Measurements from ENCODE around the gene EFHC2.

The EFHC2 gene

GRCh38 chrX:44147130-44147529 lies 196.3 kb downstream of the EFHC2 start:
- H2BK5ac ChIP-seq (ENCODE audit: low read length) = no peak overlapping the region
- H2AFZ ChIP-seq (ENCODE audit: low read length) = no peak overlapping the region
- H2BK120ac ChIP-seq (ENCODE audit: low read depth, low read length) = no peak overlapping the region
- H3K23ac ChIP-seq (ENCODE audit: low read depth, low read length, poor library complexity) = no peak overlapping the region
- H2BK15ac ChIP-seq (ENCODE audit: low read length) = no peak overlapping the region
- H3K36me3 ChIP-seq (replicated peaks in 1 of 2; ENCODE audit: control insufficient read depth in 2 of 2, insufficient read depth in 2 of 2, low read length in 2 of 2) = no peaks in the 10 kb centered on the region
- no peak overlapping the region for H3K27ac ChIP-seq (replicated peaks; ENCODE audit: low read length)
- H3K79me1 ChIP-seq (ENCODE audit: low read depth, low read length) = no peaks in the 10 kb centered on the region
- no peak for DNase-seq (ENCODE audit: low spot score)
- H3K9ac ChIP-seq (ENCODE audit: low read depth, low read length, poor library complexity) = no peak overlapping the region
- no peaks in the 10 kb centered on the region for H3K27me3 ChIP-seq (ENCODE audit: control insufficient read depth in 3 of 3, insufficient read depth in 3 of 3, low read depth in 1 of 3, low read length in 3 of 3)
- H3K4me1 ChIP-seq (ENCODE audit: control insufficient read depth in 2 of 2, insufficient read depth in 1 of 2, low read depth in 1 of 2, low read length in 2 of 2) = peaks cover 0 to 2% of the 10 kb centered on the region in 2 donors
- H2BK12ac ChIP-seq (ENCODE audit: low read length) = no peak overlapping the region
- H3K18ac ChIP-seq (ENCODE audit: low read length) = no peak overlapping the region
- H3K14ac ChIP-seq (ENCODE audit: low read length) = no peak overlapping the region
- no peak overlapping the region for H2AK5ac ChIP-seq (ENCODE audit: low read depth, low read length)
- H4K8ac ChIP-seq (ENCODE audit: low read depth, low read length) = no peak overlapping the region
- H4K91ac ChIP-seq (ENCODE audit: low read depth, low read length, poor library complexity) = no peak overlapping the region
- WGBS, 2 donors (ENCODE audit: extremely low coverage in 2 of 2, insufficient read length in 2 of 2, insufficient replicate concordance in 1 of 2) = no CpG with 5 or more reads among the region's 3 CpGs
- no peaks in the 10 kb centered on the region for H3K9me3 ChIP-seq (replicated peaks in 1 of 2; ENCODE audit: control insufficient read depth in 2 of 2, insufficient read depth in 1 of 2, low read depth in 1 of 2, low read length in 2 of 2)
- H3K4me2 ChIP-seq (ENCODE audit: insufficient read depth, low read length, poor library complexity, severe bottlenecking) = no peak overlapping the region
- no peak overlapping the region for H3K4me3 ChIP-seq (ENCODE audit: low read length in 2 of 2)
- H3K4ac ChIP-seq (ENCODE audit: low read length) = no peak overlapping the region

DNA sequence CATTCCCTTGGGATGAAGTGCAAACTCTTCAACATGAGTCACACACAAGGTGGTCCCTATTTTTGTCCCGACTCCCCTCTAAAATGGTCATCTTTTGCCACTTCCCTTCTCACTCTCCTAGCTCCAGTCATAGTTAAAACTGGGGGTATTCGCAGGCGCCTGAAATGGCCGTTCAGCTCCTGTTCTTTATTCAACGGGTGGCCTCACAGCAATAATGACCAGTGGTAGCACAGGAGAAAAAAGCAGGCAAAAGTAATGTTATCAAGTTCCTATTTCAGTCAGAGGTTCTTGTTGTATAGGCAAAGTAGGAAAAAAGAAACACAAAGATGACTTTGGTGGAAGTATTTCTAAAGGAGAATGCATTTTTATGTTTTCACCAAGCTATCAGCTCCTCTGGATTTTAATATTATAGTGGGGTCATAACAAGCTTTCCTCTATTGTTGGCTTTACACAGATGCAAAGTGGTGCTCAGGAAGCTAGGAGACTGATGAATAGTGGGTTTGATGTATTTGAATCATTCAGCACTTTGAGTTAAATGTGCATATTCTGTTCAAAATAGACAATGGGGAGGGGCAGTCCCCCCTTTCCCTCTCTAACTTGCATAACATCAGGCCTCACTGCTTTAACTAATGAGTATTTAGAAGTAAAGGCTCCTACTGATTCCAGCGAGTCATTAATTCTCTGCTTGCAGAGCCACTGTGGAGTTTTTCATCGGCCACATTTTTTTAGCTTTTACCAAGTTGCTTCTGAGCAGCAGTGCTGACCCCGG lies 199.1 kb downstream of the EFHC2 start:
- Histone ChIP-seq H4K8ac (ENCODE audit: low read depth, low read length) (no peak overlapping the region), H2BK120ac (ENCODE audit: low read depth, low read length) (no peak overlapping the region), H2AFZ (ENCODE audit: low read length) (peak overlapping the region; percentile 83), H2BK5ac (ENCODE audit: low read length) (no peak overlapping the region), H4K91ac (ENCODE audit: low read depth, low read length, poor library complexity) (no peak overlapping the region), H3K36me3 (replicated peaks in 1 of 2; ENCODE audit: control insufficient read depth in 2 of 2, insufficient read depth in 2 of 2, low read length in 2 of 2) (no peaks in the 10 kb centered on the region), H3K4me3 (ENCODE audit: low read length in 2 of 2) (no peak overlapping the region), H3K27me3 (ENCODE audit: control insufficient read depth in 3 of 3, insufficient read depth in 3 of 3, low read depth in 1 of 3, low read length in 3 of 3) (no peaks in the 10 kb centered on the region), H3K27ac (replicated peaks; ENCODE audit: low read length) (peak overlapping the region; percentile 77), H3K79me1 (ENCODE audit: low read depth, low read length) (no peaks in the 10 kb centered on the region), H3K18ac (ENCODE audit: low read length) (no peak overlapping the region), H3K4me2 (ENCODE audit: insufficient read depth, low read length, poor library complexity, severe bottlenecking) (no peak overlapping the region), H3K9ac (ENCODE audit: low read depth, low read length, poor library complexity) (no peak overlapping the region), H3K14ac (ENCODE audit: low read length) (no peak overlapping the region), H2AK5ac (ENCODE audit: low read depth, low read length) (no peak overlapping the region), H3K9me3 (replicated peaks in 1 of 2; ENCODE audit: control insufficient read depth in 2 of 2, insufficient read depth in 1 of 2, low read depth in 1 of 2, low read length in 2 of 2) (no peaks in the 10 kb centered on the region), H3K23ac (ENCODE audit: low read depth, low read length, poor library complexity) (no peak overlapping the region), H3K4me1 (ENCODE audit: control insufficient read depth in 2 of 2, insufficient read depth in 1 of 2, low read depth in 1 of 2, low read length in 2 of 2) (peaks cover 0 to 2% of the 10 kb centered on the region in 2 donors), H3K4ac (ENCODE audit: low read length) (no peak overlapping the region), H2BK15ac (ENCODE audit: low read length) (no peak overlapping the region), H2BK12ac (ENCODE audit: low read length) (no peak overlapping the region)
- WGBS, 2 donors (ENCODE audit: extremely low coverage in 2 of 2, insufficient read length in 2 of 2, insufficient replicate concordance in 1 of 2) = no CpG with 5 or more reads among the region's 8 CpGs
- peak; percentile 2 for DNase-seq (ENCODE audit: low spot score)

- Histone ChIP-seq H2BK12ac (ENCODE audit: low read length) (no peak overlapping the region), H4K91ac (ENCODE audit: low read depth, low read length, poor library complexity) (no peak overlapping the region), H2AFZ (ENCODE audit: low read length) (no peak overlapping the region), H3K4ac (ENCODE audit: low read length) (no peak overlapping the region), H3K23ac (ENCODE audit: low read depth, low read length, poor library complexity) (no peak overlapping the region), H2AK5ac (ENCODE audit: low read depth, low read length) (no peak overlapping the region), H3K4me2 (ENCODE audit: insufficient read depth, low read length, poor library complexity, severe bottlenecking) (no peak overlapping the region), H2BK15ac (ENCODE audit: low read length) (no peak overlapping the region), H3K79me1 (ENCODE audit: low read depth, low read length) (no peaks in the 10 kb centered on the region), H3K4me3 (ENCODE audit: low read length in 2 of 2) (no peak overlapping the region), H2BK120ac (ENCODE audit: low read depth, low read length) (no peak overlapping the region), H3K27me3 (ENCODE audit: control insufficient read depth in 3 of 3, insufficient read depth in 3 of 3, low read depth in 1 of 3, low read length in 3 of 3) (no peaks in the 10 kb centered on the region), H3K14ac (ENCODE audit: low read length) (no peak overlapping the region), H4K8ac (ENCODE audit: low read depth, low read length) (no peak overlapping the region), H3K9ac (ENCODE audit: low read depth, low read length, poor library complexity) (no peak overlapping the region), H3K18ac (ENCODE audit: low read length) (no peak overlapping the region), H2BK5ac (ENCODE audit: low read length) (no peak overlapping the region), H3K36me3 (replicated peaks in 1 of 2; ENCODE audit: control insufficient read depth in 2 of 2, insufficient read depth in 2 of 2, low read length in 2 of 2) (no peaks in the 10 kb centered on the region), H3K4me1 (ENCODE audit: control insufficient read depth in 2 of 2, insufficient read depth in 1 of 2, low read depth in 1 of 2, low read length in 2 of 2) (peaks cover 0 to 2% of the 10 kb centered on the region in 2 donors), H3K9me3 (replicated peaks in 1 of 2; ENCODE audit: control insufficient read depth in 2 of 2, insufficient read depth in 1 of 2, low read depth in 1 of 2, low read length in 2 of 2) (no peaks in the 10 kb centered on the region), H3K27ac (replicated peaks; ENCODE audit: low read length) (no peak overlapping the region)
- no peak for DNase-seq (ENCODE audit: low spot score)
- WGBS, 2 donors (ENCODE audit: extremely low coverage in 2 of 2, insufficient read length in 2 of 2, insufficient replicate concordance in 1 of 2) = no CpG with 5 or more reads among the region's 3 CpGs
Observed at GRCh38 chrX:44143061-44143602, 200.3 kb downstream of the EFHC2 start.

GRCh38 chrX:44130189-44130588 lies 213.3 kb downstream of the EFHC2 start:
- no CpG with 5 or more reads among the region's 2 CpGs for WGBS, 2 donors (ENCODE audit: extremely low coverage in 2 of 2, insufficient read length in 2 of 2, insufficient replicate concordance in 1 of 2)
- no peak overlapping the region for H3K4me2 ChIP-seq (ENCODE audit: insufficient read depth, low read length, poor library complexity, severe bottlenecking)
- no peak overlapping the region for H4K8ac ChIP-seq (ENCODE audit: low read depth, low read length)
- no peak overlapping the region for H3K23ac ChIP-seq (ENCODE audit: low read depth, low read length, poor library complexity)
- H3K27me3 ChIP-seq (ENCODE audit: control insufficient read depth in 3 of 3, insufficient read depth in 3 of 3, low read depth in 1 of 3, low read length in 3 of 3) = no peaks in the 10 kb centered on the region
- H2AFZ ChIP-seq (ENCODE audit: low read length) = no peak overlapping the region
- H3K79me1 ChIP-seq (ENCODE audit: low read depth, low read length) = no peaks in the 10 kb centered on the region
- no peak overlapping the region for H3K27ac ChIP-seq (replicated peaks; ENCODE audit: low read length)
- H4K91ac ChIP-seq (ENCODE audit: low read depth, low read length, poor library complexity) = no peak overlapping the region
- H2BK12ac ChIP-seq (ENCODE audit: low read length) = no peak overlapping the region
- H3K4me1 ChIP-seq (ENCODE audit: control insufficient read depth in 2 of 2, insufficient read depth in 1 of 2, low read depth in 1 of 2, low read length in 2 of 2) = no peaks in the 10 kb centered on the region
- H3K4me3 ChIP-seq (ENCODE audit: low read length in 2 of 2) = no peak overlapping the region
- H2AK5ac ChIP-seq (ENCODE audit: low read depth, low read length) = no peak overlapping the region
- no peaks in the 10 kb centered on the region for H3K36me3 ChIP-seq (replicated peaks in 1 of 2; ENCODE audit: control insufficient read depth in 2 of 2, insufficient read depth in 2 of 2, low read length in 2 of 2)
- no peak overlapping the region for H3K14ac ChIP-seq (ENCODE audit: low read length)
- H2BK5ac ChIP-seq (ENCODE audit: low read length) = no peak overlapping the region
- no peak overlapping the region for H3K18ac ChIP-seq (ENCODE audit: low read length)
- H2BK15ac ChIP-seq (ENCODE audit: low read length) = no peak overlapping the region
- H3K9ac ChIP-seq (ENCODE audit: low read depth, low read length, poor library complexity) = no peak overlapping the region
- no peak overlapping the region for H2BK120ac ChIP-seq (ENCODE audit: low read depth, low read length)
- DNase-seq (ENCODE audit: low spot score) = no peak
- H3K9me3 ChIP-seq (replicated peaks in 1 of 2; ENCODE audit: control insufficient read depth in 2 of 2, insufficient read depth in 1 of 2, low read depth in 1 of 2, low read length in 2 of 2) = no peaks in the 10 kb centered on the region
- no peak overlapping the region for H3K4ac ChIP-seq (ENCODE audit: low read length)

All from neuronal stem cell (in vitro differentiated cells).